Adrenal gland (tissue), 5 donors: ENCODE measurements around the gene LPIN1.

Source experiments
- POLR2A ChIP-seq, 2 donors: fragments of 450-650 bp; IDR thresholded peaks; one replicate each; pipeline ENCODE4 v1.6.1; 2017; ENCODE audit warnings: antibody characterized with exemption in 2 of 2, mild to moderate bottlenecking in 2 of 2, moderate library complexity in 1 of 2
- TF ChIP-seq, protein P1 (sequence below), 6 experiments: fragments of 450-650 bp in 4 of 6; fragments of 200-600 bp in 2 of 6; sonication (generic) in 1 of 6; IDR thresholded peaks; 1 replicate in 5 of 6; 2 replicates in 1 of 6; pipeline versions ENCODE4 v1.5.1 to v1.8.0; 2016 to 2021; ENCODE audit warnings: antibody characterized with exemption in 6 of 6, mild to moderate bottlenecking in 2 of 6, moderate library complexity in 1 of 6
- donor health status: DM: no; HTN: no; CAD: no.

DNA sequence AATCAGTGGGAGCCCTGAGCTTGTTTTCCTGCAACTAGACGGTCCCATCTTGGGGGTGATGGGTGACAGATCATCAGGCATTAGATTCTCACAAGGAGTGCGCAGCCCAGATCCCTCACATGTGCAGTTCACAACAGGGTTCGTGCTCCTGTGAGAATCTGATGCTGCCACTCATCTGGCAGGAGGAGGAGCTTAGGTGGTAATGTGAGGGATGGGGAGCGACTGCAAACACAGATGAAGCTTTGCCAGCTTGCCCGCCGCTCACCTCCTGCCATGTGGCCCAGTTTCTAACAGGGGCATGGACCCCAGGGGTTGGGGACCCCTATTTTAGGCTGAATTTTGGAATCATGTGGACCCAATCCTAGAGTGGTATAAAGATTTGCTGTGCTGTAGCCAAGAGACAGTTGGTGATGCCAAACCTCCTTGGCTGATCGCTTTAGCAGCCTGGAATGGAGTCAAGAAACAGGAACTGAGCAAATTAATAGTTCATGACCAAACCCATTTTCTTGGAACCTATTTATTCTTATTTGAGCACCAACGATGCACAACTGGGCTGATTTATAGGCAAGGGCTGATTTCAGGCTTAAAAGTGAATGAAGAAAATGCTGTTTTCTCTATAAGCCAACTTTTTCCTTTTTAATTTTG is 25.7 kb downstream of the LPIN1 start:
- no peak for TF ChIP-seq POLR2A (IDR thresholded peaks at IDR 0.05)
- TF ChIP-seq, protein P1, sequence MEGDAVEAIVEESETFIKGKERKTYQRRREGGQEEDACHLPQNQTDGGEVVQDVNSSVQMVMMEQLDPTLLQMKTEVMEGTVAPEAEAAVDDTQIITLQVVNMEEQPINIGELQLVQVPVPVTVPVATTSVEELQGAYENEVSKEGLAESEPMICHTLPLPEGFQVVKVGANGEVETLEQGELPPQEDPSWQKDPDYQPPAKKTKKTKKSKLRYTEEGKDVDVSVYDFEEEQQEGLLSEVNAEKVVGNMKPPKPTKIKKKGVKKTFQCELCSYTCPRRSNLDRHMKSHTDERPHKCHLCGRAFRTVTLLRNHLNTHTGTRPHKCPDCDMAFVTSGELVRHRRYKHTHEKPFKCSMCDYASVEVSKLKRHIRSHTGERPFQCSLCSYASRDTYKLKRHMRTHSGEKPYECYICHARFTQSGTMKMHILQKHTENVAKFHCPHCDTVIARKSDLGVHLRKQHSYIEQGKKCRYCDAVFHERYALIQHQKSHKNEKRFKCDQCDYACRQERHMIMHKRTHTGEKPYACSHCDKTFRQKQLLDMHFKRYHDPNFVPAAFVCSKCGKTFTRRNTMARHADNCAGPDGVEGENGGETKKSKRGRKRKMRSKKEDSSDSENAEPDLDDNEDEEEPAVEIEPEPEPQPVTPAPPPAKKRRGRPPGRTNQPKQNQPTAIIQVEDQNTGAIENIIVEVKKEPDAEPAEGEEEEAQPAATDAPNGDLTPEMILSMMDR (IDR thresholded peaks at IDR 0.05), result no peak
